Panc1 (cell line): ENCODE results near the gene SCD5. TPM values are rescaled to one million over a fixed set of nuclear protein-coding genes. Genes with fewer than 3 reads are reported as not detected.

ENCODE experiments used
- ATAC-seq: fragments of 200-7000 bp; cut with Tn5 transposase; 2 replicates; pipeline ENCODE4 v1.9.1; 2020; ENCODE audit warnings: mild to moderate bottlenecking, moderate library complexity
- BruUV-seq: library from RNA; stranded (reverse); fragments of 400-500 nt; replicated peaks from 2 replicates; lab custom pipeline; 2021; lab: Mats Ljungman, UMichigan
- CTCF ChIA-PET: fragments of 300-600 bp; sonication (Branson Sonifier 250); formaldehyde crosslinking; loops from one replicate; lab custom pipeline; 2022; ENCODE audit warnings: antibody characterized with exemption; lab: Charles Lee
- POLR2A ChIA-PET: fragments of 300-600 bp; sonication (Branson Sonifier 250); formaldehyde crosslinking; loops from one replicate; lab custom pipeline; 2022; ENCODE audit warnings: antibody characterized with exemption; lab: Charles Lee
- DNase-seq: peaks from one replicate; pipeline ENCODE4 v3.0.0-alpha.2; 2010; ENCODE audit warnings: low read depth, low spot score
- H3K27ac ChIP-seq: 2 replicates; pipeline ENCODE4 v1.5.1; 2011; ENCODE audit warnings: mild to moderate bottlenecking, low read length, inconsistent platforms
- H3K27me3 ChIP-seq: fragments of 200-500 bp; sonication (Bioruptor generic); 2 replicates; pipeline ENCODE4 v1.6.0; 2014; ENCODE audit warnings: low read length, inconsistent platforms; ENCODE audit not compliant: control insufficient read depth, insufficient read depth
- H3K36me3 ChIP-seq: fragments of 200-500 bp; sonication (Bioruptor generic); 2 replicates; pipeline ENCODE4 v1.5.1; 2014; ENCODE audit warnings: inconsistent platforms, mild to moderate bottlenecking, low read length, moderate library complexity; ENCODE audit not compliant: control insufficient read depth, insufficient read depth
- H3K4me1 ChIP-seq: 2 replicates; pipeline ENCODE4 v1.5.1; 2011; ENCODE audit warnings: inconsistent platforms, mild to moderate bottlenecking, low read length, moderate library complexity; ENCODE audit not compliant: control insufficient read depth, insufficient read depth
- H3K4me3 ChIP-seq, 2 experiments: 2 replicates each; pipeline ENCODE4 v1.5.1; 2011 to 2012; ENCODE audit warnings: low read depth in 2 of 2, low read length in 2 of 2, mild to moderate bottlenecking in 2 of 2, inconsistent platforms in 1 of 2, moderate library complexity in 1 of 2
- H3K9me3 ChIP-seq: fragments of 200-500 bp; sonication (Bioruptor generic); 2 replicates; pipeline ENCODE4 v1.5.1; 2014; ENCODE audit warnings: low read depth, mild to moderate bottlenecking, inconsistent platforms, low read length, moderate library complexity; ENCODE audit not compliant: control insufficient read depth, insufficient read depth
- CTCF ChIP-seq: fragments of 450-650 bp; IDR thresholded peaks from 2 replicates; pipeline ENCODE4 v1.5.1; 2017; ENCODE audit warnings: mild to moderate bottlenecking
- POLR2AphosphoS5 ChIP-seq: IDR thresholded peaks from 2 replicates; pipeline ENCODE4 v1.6.1; 2012; ENCODE audit warnings: mild to moderate bottlenecking, low read depth, low read length, moderate library complexity
- REST ChIP-seq, 2 experiments: IDR thresholded peaks; 2 replicates each; pipeline ENCODE4 v1.6.1; 2011 to 2012; ENCODE audit warnings: low read depth in 2 of 2, control low read depth in 1 of 2, low read length in 1 of 2, mild to moderate bottlenecking in 1 of 2, moderate library complexity in 1 of 2; ENCODE audit not compliant: insufficient read depth in 1 of 2
- SIN3A ChIP-seq: IDR thresholded peaks from 2 replicates; pipeline ENCODE4 v1.6.1; 2012; ENCODE audit warnings: low read depth, mild to moderate bottlenecking, low read length, moderate library complexity, borderline replicate concordance; ENCODE audit not compliant: insufficient read depth
- TCF7L2 ChIP-seq: IDR thresholded peaks from 2 replicates; pipeline ENCODE4 v1.6.1; 2011; ENCODE audit warnings: mild to moderate bottlenecking, low read depth, low read length, inconsistent platforms
- in situ Hi-C: cut with HindIII; loops from 2 replicates; pipeline ENCODE4 v1.10.0; 2016; ENCODE audit warnings: low sequenced_read_pairs, low pct_unique_long_range_greater_than_20kb
- intact Hi-C: fragments of 100-400 bp; cut with micrococcal nuclease; formaldehyde crosslinking; loops from one replicate; pipeline ENCODE4 v1.10.0; 2022; ENCODE audit not compliant: unreplicated experiment
- total RNA-seq: library from RNA; stranded (reverse); gene quantifications from one replicate; pipeline ENCODE4 v1.2.1, GENCODE V29; 2021; ENCODE audit not compliant: unreplicated experiment

Gene SCD5
- total RNA-seq, 1 experiment from 2014 or later, result 2.0 TPM

GRCh38 chr4:82661181-82661992 lies 137.2 kb downstream of the SCD5 start:
- in situ Hi-C loops, result no loop called here
- Histone ChIP-seq H3K36me3 (no peaks in the 10 kb centered on the region), H3K9me3 (no peaks in the 10 kb centered on the region), H3K4me3 (no peak overlapping the region), H3K27me3 (peaks cover 3% of the 10 kb centered on the region; the same call in 1 of the 2 replicates), H3K27ac (no peak overlapping the region), H3K4me1 (no peaks in the 10 kb centered on the region)
- CTCF ChIA-PET, result no interaction called here
- POLR2A ChIA-PET, result no interaction called here
- TF ChIP-seq CTCF, result no peak
- no peak for TF ChIP-seq SIN3A
- TF ChIP-seq TCF7L2, result no peak
- no peak for TF ChIP-seq REST (IDR thresholded peaks at IDR 0.05; ENCODE audit: insufficient read depth in 1 of 2, low read depth in 2 of 2, low read length in 1 of 2)
- no peak for TF ChIP-seq POLR2AphosphoS5
- DNase-seq (no peak), ATAC-seq (no peak)
- BruUV-seq, result no TSS peak
- intact Hi-C loops, result no loop called here

- Histone ChIP-seq H3K27ac (no peak overlapping the region), H3K27me3 (no peaks in the 10 kb centered on the region), H3K4me1 (no peaks in the 10 kb centered on the region), H3K36me3 (no peaks in the 10 kb centered on the region), H3K9me3 (no peaks in the 10 kb centered on the region), H3K4me3 (no peak overlapping the region)
- intact Hi-C loops, result no loop called here
- TF ChIP-seq SIN3A (no peak), REST (IDR thresholded peaks at IDR 0.05; ENCODE audit: insufficient read depth in 1 of 2, low read depth in 2 of 2, low read length in 1 of 2) (no peak), TCF7L2 (no peak), POLR2AphosphoS5 (no peak)
- POLR2A ChIA-PET, result no interaction called here
- in situ Hi-C loops, result no loop called here
- DNase-seq (no peak), ATAC-seq (no peak)
- no TSS peak for BruUV-seq
- CTCF ChIA-PET, result no interaction called here
Measured at GRCh38 chr4:82652062-82652461, 146.5 kb downstream of the SCD5 start.
